Naive thymus-derived CD8-positive, alpha-beta T cell (primary cell): ENCODE measurements around the gene MBIP. TPM values are rescaled to one million over a fixed set of nuclear protein-coding genes. Genes with fewer than 3 reads are reported as not detected.

ENCODE experiments used
- polyA plus RNA-seq, 3 donors: library from polyadenylated mRNA; unstranded; fragments of 300-500 nt; fragmentation: Illumina TruSeq; gene quantifications; one replicate each; pipeline ENCODE4 v1.2.3, GENCODE V29; 2021
- total RNA-seq, 8 experiments: library from RNA in 2 of 8; stranded (reverse) in 2 of 8; gene quantifications; one replicate each; pipeline ENCODE4 v1.2.3 and lab custom pipeline; 2021 to 2026

The MBIP gene
- total and polyA plus RNA-seq, 5 experiments from 2014 or later = 11.3 to 24.9 (median 19.5) TPM

Other genes with a start within 250 kb of the MBIP start
- not detected for gene PTCSC3, start 143.9 kb downstream of the MBIP start, total RNA-seq
- not detected for gene PTCSC3, start 143.9 kb downstream of the MBIP start, polyA plus RNA-seq
- not detected for gene NKX2-1, start 199.6 kb upstream of the MBIP start, total RNA-seq
- gene NKX2-1, start 199.6 kb upstream of the MBIP start, polyA plus RNA-seq = not detected